DND-41 (cell line): Measurements from ENCODE around the gene LLGL1.

ENCODE experiments used
- CTCF ChIP-seq: IDR thresholded peaks from 2 replicates; pipeline ENCODE4 v1.5.1; 2012; ENCODE audit warnings: borderline replicate concordance, low read length, moderate library complexity, mild to moderate bottlenecking; ENCODE audit not compliant: poor library complexity, severe bottlenecking; ENCODE audit errors: extremely low read depth
- EZH2 ChIP-seq: IDR thresholded peaks from 3 replicates; pipeline ENCODE4 v1.6.1; 2012; ENCODE audit warnings: borderline replicate concordance, low read depth, mild to moderate bottlenecking, moderate library complexity, low read length, inconsistent platforms; ENCODE audit not compliant: severe bottlenecking

DNA sequence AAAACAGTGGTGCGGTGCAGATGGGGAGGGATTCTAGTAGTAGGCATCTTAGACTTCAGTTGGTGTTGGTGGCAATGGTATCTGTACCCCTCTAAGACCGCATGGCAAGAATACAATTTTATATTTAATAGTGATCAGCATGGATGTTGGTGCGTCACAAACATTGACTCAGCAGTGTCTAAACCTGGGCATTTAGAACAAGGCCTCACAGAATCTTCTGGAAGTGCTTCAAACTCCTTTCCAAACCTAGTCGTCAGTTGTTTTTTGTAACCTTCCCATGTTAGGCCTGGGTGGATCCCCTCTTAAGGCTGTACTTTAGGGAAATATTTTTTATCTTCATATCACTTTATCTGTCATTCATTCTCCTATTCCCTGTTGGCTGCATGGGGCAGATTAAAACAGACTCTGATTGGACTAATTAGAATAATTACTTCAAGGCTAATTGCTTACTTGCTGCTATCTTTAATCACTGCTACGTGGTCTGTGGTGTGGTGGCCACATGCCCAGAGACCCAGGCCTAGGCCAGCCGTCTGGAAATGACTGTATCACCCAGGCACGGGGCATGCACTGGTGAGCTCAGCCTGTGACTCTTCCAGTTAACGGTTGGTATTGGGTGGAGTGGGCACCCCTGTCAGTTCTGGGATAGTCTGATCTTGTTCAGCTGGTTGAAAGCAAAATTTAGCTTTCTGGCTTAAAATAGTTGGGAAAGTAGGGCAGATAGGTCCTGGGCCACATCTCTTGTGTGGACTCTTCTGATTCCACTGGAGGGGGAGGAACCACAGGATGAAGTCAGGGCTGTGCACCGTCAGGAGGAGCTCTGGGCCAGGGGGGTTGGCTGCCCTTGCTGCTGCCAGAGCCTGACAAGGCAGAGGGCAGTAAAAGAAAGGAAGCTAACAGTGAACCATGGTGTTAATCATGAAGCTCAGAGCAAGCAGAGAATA lies 37.3 kb upstream of the LLGL1 start:
- TF ChIP-seq CTCF (no peak), EZH2 (no peak)
